Activated B cell treated with CpG ODN at 0.5 μM for 24 hours (primary cell): Measurements from ENCODE around the gene CPNE7. TPM values are rescaled to one million over a fixed set of nuclear protein-coding genes. Genes with fewer than 3 reads are reported as not detected.
"Not testable (repeated sequence)": the region's sequence is repeated elsewhere in the genome, so short reads cannot be mapped to it uniquely, and the experiment has no call there.

Experiments used
- ATAC-seq: fragments of 200-7000 bp; cut with Tn5 transposase; one replicate; pipeline ENCODE4 v1.10.0; 2021; ENCODE audit warnings: low read depth, mild to moderate bottlenecking, moderate library complexity
- CTCF ChIA-PET: fragments of 350-600 bp; sonication (Branson Sonifier 250); formaldehyde crosslinking; loops from one replicate; lab custom pipeline; 2021; ENCODE audit warnings: antibody characterized with exemption; lab: Charles Lee
- POLR2A ChIA-PET: fragments of 350-600 bp; sonication (Branson Sonifier 250); formaldehyde crosslinking; loops from one replicate; lab custom pipeline; 2021; ENCODE audit warnings: antibody characterized with exemption; lab: Charles Lee
- DNase-seq: peaks from one replicate; pipeline ENCODE4 v3.0.0; 2022
- H3K27ac Mint-ChIP-seq: one replicate; pipeline ENCODE4 v1.8.0; 2020; ENCODE audit warnings: mixed read lengths
- H3K27me3 Mint-ChIP-seq: one replicate; pipeline ENCODE4 v1.8.0; 2021; ENCODE audit warnings: mixed read lengths
- H3K36me3 Mint-ChIP-seq: one replicate; pipeline ENCODE4 v1.8.0; 2021; ENCODE audit warnings: low read depth, mixed read lengths
- H3K4me1 Mint-ChIP-seq: one replicate; pipeline ENCODE4 v1.8.0; 2021; ENCODE audit warnings: mixed read lengths
- H3K4me3 Mint-ChIP-seq: one replicate; pipeline ENCODE4 v1.8.0; 2020; ENCODE audit warnings: mild to moderate bottlenecking, mixed read lengths
- H3K9me3 Mint-ChIP-seq: one replicate; pipeline ENCODE4 v1.8.0; 2020; ENCODE audit warnings: mixed read lengths
- CTCF ChIP-seq: fragments of 200-600 bp; IDR thresholded peaks from one replicate; pipeline ENCODE4 v1.8.0; 2022; ENCODE audit warnings: antibody characterized with exemption, mild to moderate bottlenecking
- intact Hi-C: fragments of 100-400 bp; cut with micrococcal nuclease; formaldehyde crosslinking; loops from one replicate; pipeline ENCODE4 v1.15.1; 2024
- total RNA-seq: library from RNA; stranded (reverse); gene quantifications from 2 replicates; pipeline ENCODE4 v1.2.3, GENCODE V29; 2022

Gene CPNE7
- total RNA-seq, 1 donor from 2014 or later: 2.0 TPM

DNA sequence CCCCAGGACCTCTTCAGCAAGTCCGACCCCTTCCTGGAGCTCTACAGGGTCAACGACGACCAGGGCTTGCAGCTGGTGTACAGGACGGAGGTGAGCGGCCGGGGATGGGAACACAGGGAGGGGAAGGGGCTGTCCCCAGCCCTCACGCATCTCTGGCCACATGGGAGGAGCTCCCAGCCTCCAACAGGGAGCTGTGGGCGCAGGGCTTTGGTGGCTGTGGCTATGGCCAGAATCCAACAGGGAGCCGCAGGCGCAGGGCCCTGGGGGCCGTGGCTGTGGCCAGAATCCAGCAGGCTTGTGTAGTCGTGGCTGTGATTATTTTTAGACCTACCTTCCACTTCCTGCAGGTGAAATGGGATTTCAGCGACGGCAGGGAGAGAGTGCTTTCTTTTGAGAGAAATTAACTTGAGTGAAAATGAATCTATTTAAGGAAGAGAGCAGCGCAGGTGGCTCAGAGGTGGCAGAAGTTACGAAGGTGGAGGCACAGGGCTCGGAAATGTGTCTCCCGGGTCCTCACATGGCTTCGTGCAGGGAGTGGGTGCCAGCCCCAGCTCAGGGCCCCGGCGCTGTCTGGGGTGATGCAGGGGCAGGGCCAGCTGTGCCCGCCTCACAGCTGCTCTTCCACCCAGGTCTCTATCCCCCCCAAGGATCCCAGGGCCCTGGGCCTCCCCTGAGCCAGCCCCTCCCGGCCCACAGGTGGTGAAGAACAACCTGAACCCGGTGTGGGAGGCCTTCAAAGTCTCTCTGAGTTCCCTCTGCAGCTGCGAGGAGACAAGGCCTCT lies 9.4 kb downstream of the CPNE7 start:
- Mint-ChIP-seq H3K9me3 (no peaks in the 10 kb centered on the region), H3K27me3 (no peaks in the 10 kb centered on the region), H3K27ac (no peak overlapping the region), H3K4me3 (no peak overlapping the region), H3K4me1 (no peaks in the 10 kb centered on the region), H3K36me3 (no peaks in the 10 kb centered on the region)
- TF ChIP-seq CTCF: no peak
- CTCF ChIA-PET: no interaction called here
- POLR2A ChIA-PET: no interaction called here
- ATAC-seq: no peak
- intact Hi-C loops: no loop called here
- DNase-seq: no peak

DNA sequence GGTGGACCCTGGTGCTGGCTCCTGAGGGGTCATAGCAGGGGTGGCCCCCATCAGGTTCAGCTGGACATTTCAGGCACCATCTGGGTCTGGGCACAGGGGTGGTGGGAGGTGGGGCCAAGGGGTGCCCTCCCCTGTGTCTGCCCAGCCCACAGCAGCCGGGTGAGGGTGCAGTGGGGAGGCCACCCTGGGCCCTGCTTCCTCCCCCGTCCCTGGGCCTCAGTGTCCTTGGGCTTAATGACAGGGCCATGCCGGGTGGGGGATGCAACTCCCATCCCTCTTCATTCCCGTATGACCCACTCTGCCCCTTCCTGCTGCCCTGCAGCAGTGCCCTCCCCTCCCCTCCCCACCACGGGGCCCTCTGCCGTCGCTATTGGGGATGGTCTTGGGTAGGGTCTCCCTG lies 10.7 kb downstream of the CPNE7 start:
- Mint-ChIP-seq H3K4me1 (no peaks in the 10 kb centered on the region), H3K4me3 (no peak overlapping the region), H3K27me3 (no peaks in the 10 kb centered on the region), H3K36me3 (no peaks in the 10 kb centered on the region), H3K9me3 (no peaks in the 10 kb centered on the region), H3K27ac (no peak overlapping the region)
- intact Hi-C loops: no loop called here
- ChIA-PET CTCF (no interaction called here), POLR2A (interaction anchor here (0.8 kb wide), 1 partner anchor 21 kb away, joined by 3 read pairs; no protein-coding TSS in a partner anchor)
- no peak for DNase-seq
- ATAC-seq: no peak
- no peak for TF ChIP-seq CTCF

- ChIA-PET POLR2A (interaction anchor here (0.8 kb wide), 1 partner anchor 21 kb away, joined by 3 read pairs; no protein-coding TSS in a partner anchor), CTCF (no interaction called here)
- Mint-ChIP-seq H3K36me3 (no peaks in the 10 kb centered on the region), H3K4me3 (no peak overlapping the region), H3K9me3 (no peaks in the 10 kb centered on the region), H3K27ac (no peak overlapping the region), H3K4me1 (no peaks in the 10 kb centered on the region), H3K27me3 (no peaks in the 10 kb centered on the region)
- TF ChIP-seq CTCF: no peak
- ATAC-seq: no peak
- intact Hi-C loops: no loop called here
- no peak for DNase-seq
Measured at GRCh38 chr16:89586853-89587252, 11.3 kb downstream of the CPNE7 start.

DNA sequence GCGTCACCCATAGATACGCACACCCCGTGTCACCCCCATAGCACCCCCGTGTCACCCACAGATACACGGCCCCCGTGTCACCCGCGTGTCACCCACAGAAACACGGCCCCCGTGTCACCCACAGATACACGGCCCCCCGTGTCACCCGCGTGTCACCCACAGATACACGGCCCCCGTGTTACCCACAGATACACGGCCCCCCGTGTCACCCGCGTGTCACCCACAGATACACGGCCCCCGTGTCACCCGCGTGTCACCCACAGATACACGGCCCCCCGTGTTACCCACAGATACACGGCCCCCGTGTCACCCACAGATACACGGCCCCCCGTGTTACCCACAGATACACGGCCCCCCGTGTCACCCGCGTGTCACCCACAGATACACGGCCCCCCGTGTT lies 12.1 kb downstream of the CPNE7 start:
- H3K27ac Mint-ChIP-seq, H3K4me1 Mint-ChIP-seq, POLR2A ChIA-PET, intact Hi-C loops, DNase-seq, ATAC-seq, H3K4me3 Mint-ChIP-seq, CTCF ChIA-PET, H3K36me3 Mint-ChIP-seq, H3K9me3 Mint-ChIP-seq, H3K27me3 Mint-ChIP-seq: not testable (repeated sequence)

DNA sequence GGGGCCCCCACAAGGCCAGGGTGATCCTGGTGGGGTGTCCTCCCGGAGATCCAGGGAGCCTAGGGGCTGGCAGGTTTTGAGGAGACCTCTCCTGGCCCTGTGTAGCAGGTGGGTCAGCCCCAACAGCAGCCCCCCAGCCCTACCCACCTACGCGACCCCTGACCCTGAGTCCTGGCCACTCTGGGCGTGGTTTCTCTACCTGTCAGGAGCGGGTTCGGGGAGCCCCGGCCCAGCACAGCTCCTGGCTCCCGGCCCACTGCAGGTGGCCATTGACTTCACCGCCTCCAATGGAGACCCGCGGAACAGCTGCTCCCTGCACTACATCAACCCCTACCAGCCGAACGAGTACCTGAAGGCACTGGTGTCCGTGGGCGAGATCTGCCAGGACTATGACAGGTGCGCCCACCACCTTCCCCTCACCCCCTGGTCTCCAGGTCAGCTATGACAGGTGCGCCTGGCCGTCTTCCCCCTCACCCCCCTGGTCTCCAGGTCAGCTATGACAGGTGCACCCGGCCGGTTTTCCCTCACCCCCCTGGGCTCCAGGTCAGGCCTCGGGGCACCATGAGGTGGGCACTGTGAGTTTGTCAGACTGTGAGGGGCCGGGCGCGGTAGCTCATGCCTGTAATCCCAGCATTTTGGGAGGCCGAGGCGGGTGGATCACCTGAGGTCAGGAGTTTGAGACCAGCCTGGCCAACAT lies 13.0 kb downstream of the CPNE7 start:
- POLR2A ChIA-PET: interaction anchor here (0.5 kb wide), 1 partner anchor 111 kb away, joined by 4 read pairs; no protein-coding TSS in a partner anchor
- no peaks in the 10 kb centered on the region for H3K27me3 Mint-ChIP-seq
- CTCF ChIA-PET: no interaction called here
- H3K36me3 Mint-ChIP-seq: no peaks in the 10 kb centered on the region
- DNase-seq: no peak
- H3K27ac Mint-ChIP-seq: no peak overlapping the region
- ATAC-seq: no peak
- no peak for TF ChIP-seq CTCF
- H3K4me1 Mint-ChIP-seq: no peaks in the 10 kb centered on the region
- intact Hi-C loops: no loop called here
- H3K9me3 Mint-ChIP-seq: no peaks in the 10 kb centered on the region
- H3K4me3 Mint-ChIP-seq: no peak overlapping the region
